ENCODE results near the gene RYR2.
A peak's percentile ranks its signal among the peaks of the same experiment; 100 is the strongest.
"Not testable (repeated sequence)": the region's sequence is repeated elsewhere in the genome, so short reads cannot be mapped to it uniquely, and the experiment has no call there.

Gene RYR2

GRCh38 chr1:237817277-237817676 is 775.3 kb downstream of the RYR2 start:
- DNase-seq: no peak

- DNase-seq: peak; percentile 26
Observed at GRCh38 chr1:237820634-237821033, 778.6 kb downstream of the RYR2 start.

GRCh38 chr1:237832858-237833257 is 790.9 kb downstream of the RYR2 start:
- DNase-seq: no peak

GRCh38 chr1:237834048-237834447 is 792.1 kb downstream of the RYR2 start:
- no peak for DNase-seq

GRCh38 chr1:237834461-237834860 is 792.5 kb downstream of the RYR2 start:
- no peak for DNase-seq

GRCh38 chr1:237838320-237838719 is 796.3 kb downstream of the RYR2 start:
- DNase-seq: no peak

GRCh38 chr1:237838904-237839534 is 797.0 kb downstream of the RYR2 start:
- DNase-seq: no peak

- DNase-seq: no peak
Observed at GRCh38 chr1:237841485-237841884, 799.5 kb downstream of the RYR2 start.

- DNase-seq: not testable (repeated sequence)
Observed at GRCh38 chr1:237843516-237843915, 801.5 kb downstream of the RYR2 start.

GRCh38 chr1:237851210-237851845 is 809.3 kb downstream of the RYR2 start:
- DNase-seq: peak; percentile 18

- DNase-seq: no peak
Observed at GRCh38 chr1:237852342-237852741, 810.4 kb downstream of the RYR2 start.

- DNase-seq: no peak
Observed at GRCh38 chr1:237857455-237857854, 815.5 kb downstream of the RYR2 start.

GRCh38 chr1:237858992-237859391 is 817.0 kb downstream of the RYR2 start:
- DNase-seq: no peak

- DNase-seq: no peak
Observed at GRCh38 chr1:237861944-237862343, 820.0 kb downstream of the RYR2 start.

- no peak for DNase-seq
Observed at GRCh38 chr1:237863234-237863633, 821.2 kb downstream of the RYR2 start.

GRCh38 chr1:237864338-237865244 is 822.6 kb downstream of the RYR2 start:
- peak; percentile 42 for DNase-seq

- DNase-seq: no peak
Observed at GRCh38 chr1:237867380-237867888, 825.5 kb downstream of the RYR2 start.

- no peak for DNase-seq
Observed at GRCh38 chr1:237868817-237869600, 827.0 kb downstream of the RYR2 start.

GRCh38 chr1:237873487-237874211 is 831.7 kb downstream of the RYR2 start:
- peak; percentile 22 for DNase-seq

- DNase-seq: no peak
Observed at GRCh38 chr1:237875291-237875690, 833.3 kb downstream of the RYR2 start.

GRCh38 chr1:237877631-237878030 is 835.6 kb downstream of the RYR2 start:
- no peak for DNase-seq

- no peak for DNase-seq
Observed at GRCh38 chr1:237878406-237878805, 836.4 kb downstream of the RYR2 start.

Measured in T1000 (cell line).